ENCODE data around the gene CELF2.

Gene CELF2

GRCh38 chr10:11164803-11165590 lies 147.3 kb downstream of the CELF2 start:
- DNase-seq (ENCODE audit: low read depth), result peak; percentile 77
- peak overlapping the region; percentile 4 for H3K4me3 ChIP-seq (ENCODE audit: low read length)
- no peak for TF ChIP-seq CTCF (IDR thresholded peaks at IDR 0.05; ENCODE audit: insufficient read depth, low read depth, low read length, missing control alignments)

- peak; percentile 58 for TF ChIP-seq CTCF (IDR thresholded peaks at IDR 0.05; ENCODE audit: insufficient read depth, low read depth, low read length, missing control alignments)
- peak; percentile 36 for DNase-seq (ENCODE audit: low read depth)
- no peak overlapping the region for H3K4me3 ChIP-seq (ENCODE audit: low read length)
Measured at GRCh38 chr10:11165591-11166543, 148.2 kb downstream of the CELF2 start.

- no peak for TF ChIP-seq CTCF (IDR thresholded peaks at IDR 0.05; ENCODE audit: insufficient read depth, low read depth, low read length, missing control alignments)
- H3K4me3 ChIP-seq (ENCODE audit: low read length), result no peak overlapping the region
- no peak for DNase-seq (ENCODE audit: low read depth)
Measured at GRCh38 chr10:11166550-11166949, 148.9 kb downstream of the CELF2 start.

- DNase-seq (ENCODE audit: low read depth), result no peak
- no peak overlapping the region for H3K4me3 ChIP-seq (ENCODE audit: low read length)
- TF ChIP-seq CTCF (IDR thresholded peaks at IDR 0.05; ENCODE audit: insufficient read depth, low read depth, low read length, missing control alignments), result no peak
Measured at GRCh38 chr10:11167233-11167966, 149.7 kb downstream of the CELF2 start.

- DNase-seq (ENCODE audit: low read depth), result no peak
- no peak for TF ChIP-seq CTCF (IDR thresholded peaks at IDR 0.05; ENCODE audit: insufficient read depth, low read depth, low read length, missing control alignments)
- no peak overlapping the region for H3K4me3 ChIP-seq (ENCODE audit: low read length)
Measured at GRCh38 chr10:11168423-11169090, 150.9 kb downstream of the CELF2 start.

GRCh38 chr10:11169976-11170375 lies 152.3 kb downstream of the CELF2 start:
- H3K4me3 ChIP-seq (ENCODE audit: low read length), result no peak overlapping the region
- no peak for DNase-seq (ENCODE audit: low read depth)
- TF ChIP-seq CTCF (IDR thresholded peaks at IDR 0.05; ENCODE audit: insufficient read depth, low read depth, low read length, missing control alignments), result no peak

All from epithelial cell of esophagus (primary cell).